CD4-positive, alpha-beta T cell treated with Interleukin-4 for 1 hour (primary cell): ENCODE measurements around the gene HAGH.

Experiments used
- DNase-seq, 2 donors: peaks; one replicate each; pipeline ENCODE4 v3.0.0-alpha.2; 2020 to 2022

Gene HAGH

DNA sequence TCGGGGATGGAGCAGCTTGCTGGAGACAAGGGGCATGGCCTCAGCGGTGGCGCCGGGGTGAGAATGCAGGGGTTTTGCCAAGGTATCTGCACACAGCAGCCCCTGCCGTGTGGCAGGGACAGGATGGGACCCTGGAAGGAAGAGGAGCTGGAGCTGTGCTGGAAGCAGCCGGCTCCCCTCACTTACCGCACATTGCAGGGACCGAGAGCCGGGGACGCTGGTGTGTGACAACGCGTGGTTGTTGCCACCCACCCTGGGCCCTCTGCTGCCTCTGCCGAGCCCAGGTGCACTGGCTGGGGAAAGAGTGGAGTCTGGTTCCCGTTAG lies 40.8 kb downstream of the HAGH start:
- DNase-seq: no peak

DNA sequence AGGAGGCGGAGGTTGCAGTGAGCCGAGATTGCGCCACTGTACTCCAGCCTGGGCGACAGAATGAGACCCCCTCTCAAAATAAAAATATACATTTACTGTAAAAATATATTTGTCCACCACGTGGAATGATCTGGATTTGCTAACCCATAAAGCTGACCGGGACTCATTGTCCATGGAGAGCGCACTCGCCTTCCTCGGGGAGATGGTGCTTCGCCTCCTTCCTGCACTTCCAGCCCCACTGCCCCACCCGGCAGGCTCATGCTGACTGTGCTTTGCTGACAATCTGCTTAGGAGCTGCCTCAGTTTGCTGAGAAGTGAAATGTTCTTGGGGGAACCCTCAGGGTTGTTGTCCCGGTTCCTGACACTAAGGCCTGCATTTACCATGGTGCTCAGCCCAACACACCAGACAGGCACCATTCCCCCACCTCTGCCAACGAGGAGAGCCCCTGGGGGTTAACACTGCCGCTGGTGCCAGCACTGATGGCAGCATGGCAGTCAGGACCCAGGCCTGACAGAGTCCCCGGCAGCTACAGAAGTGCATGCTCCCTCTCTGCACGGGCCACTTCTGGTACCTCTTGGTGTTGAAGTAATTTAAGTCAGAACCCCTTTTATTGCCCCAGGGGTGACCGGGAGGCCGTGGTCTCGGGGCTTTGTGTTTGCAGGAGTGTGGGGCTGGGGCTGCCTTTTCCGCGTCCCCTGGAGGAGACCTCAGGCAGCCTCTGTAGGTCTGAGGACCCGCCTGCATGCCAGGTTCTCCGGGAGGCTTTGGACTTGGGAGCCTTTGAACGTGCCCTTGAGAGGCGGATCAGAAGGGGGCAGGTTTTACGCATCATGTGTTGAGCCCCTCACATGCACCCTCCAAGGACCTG lies 41.4 kb downstream of the HAGH start:
- no peak for DNase-seq

- DNase-seq: peak; percentile 100
These were observed 44.0 kb downstream of the HAGH start, which contains the start of the genes NUBP2 and SPSB3 for GRCh38 chr16:1782408-1783264. Gene NUBP2, plus strand, starts transcription at chr16:1782960. Its CDS starts 61 bp downstream, at chr16:1783021. Gene SPSB3, minus strand, starts transcription at chr16:1782571. Its CDS starts 1,088 bp downstream, at chr16:1781483.

- DNase-seq: peak in 1 of 2 donors; percentile 23
These were observed 44.7 kb downstream of the HAGH start for GRCh38 chr16:1781758-1782407.

- no peak for DNase-seq
These were observed 45.4 kb downstream of the HAGH start for GRCh38 chr16:1781254-1781653.

- no peak for DNase-seq
These were observed 46.0 kb downstream of the HAGH start for GRCh38 chr16:1780677-1781072.

- no peak for DNase-seq
These were observed 46.6 kb downstream of the HAGH start for GRCh38 chr16:1779741-1780676.

- no peak for DNase-seq
These were observed 47.4 kb downstream of the HAGH start for GRCh38 chr16:1779234-1779701.

- no peak for DNase-seq
These were observed 48.1 kb downstream of the HAGH start for GRCh38 chr16:1778200-1779179.

GRCh38 chr16:1777375-1778199 lies 49.0 kb downstream of the HAGH start:
- no peak for DNase-seq

GRCh38 chr16:1776991-1777374 lies 49.6 kb downstream of the HAGH start:
- DNase-seq: no peak

DNA sequence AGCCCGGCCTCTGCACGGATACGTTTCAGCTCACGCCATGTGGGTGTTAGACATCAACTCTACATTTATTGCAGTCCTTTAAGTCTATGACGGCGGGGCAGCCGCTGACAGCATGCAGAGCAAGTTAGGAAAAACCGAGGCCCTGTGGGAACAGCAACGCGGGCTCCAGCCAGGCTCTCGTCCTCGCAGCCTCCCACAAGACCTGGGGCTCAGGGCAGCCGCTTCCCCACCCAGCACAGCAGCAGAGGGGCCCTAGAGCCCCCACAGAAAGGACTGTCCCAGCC lies 50.0 kb downstream of the HAGH start:
- DNase-seq: no peak

DNA sequence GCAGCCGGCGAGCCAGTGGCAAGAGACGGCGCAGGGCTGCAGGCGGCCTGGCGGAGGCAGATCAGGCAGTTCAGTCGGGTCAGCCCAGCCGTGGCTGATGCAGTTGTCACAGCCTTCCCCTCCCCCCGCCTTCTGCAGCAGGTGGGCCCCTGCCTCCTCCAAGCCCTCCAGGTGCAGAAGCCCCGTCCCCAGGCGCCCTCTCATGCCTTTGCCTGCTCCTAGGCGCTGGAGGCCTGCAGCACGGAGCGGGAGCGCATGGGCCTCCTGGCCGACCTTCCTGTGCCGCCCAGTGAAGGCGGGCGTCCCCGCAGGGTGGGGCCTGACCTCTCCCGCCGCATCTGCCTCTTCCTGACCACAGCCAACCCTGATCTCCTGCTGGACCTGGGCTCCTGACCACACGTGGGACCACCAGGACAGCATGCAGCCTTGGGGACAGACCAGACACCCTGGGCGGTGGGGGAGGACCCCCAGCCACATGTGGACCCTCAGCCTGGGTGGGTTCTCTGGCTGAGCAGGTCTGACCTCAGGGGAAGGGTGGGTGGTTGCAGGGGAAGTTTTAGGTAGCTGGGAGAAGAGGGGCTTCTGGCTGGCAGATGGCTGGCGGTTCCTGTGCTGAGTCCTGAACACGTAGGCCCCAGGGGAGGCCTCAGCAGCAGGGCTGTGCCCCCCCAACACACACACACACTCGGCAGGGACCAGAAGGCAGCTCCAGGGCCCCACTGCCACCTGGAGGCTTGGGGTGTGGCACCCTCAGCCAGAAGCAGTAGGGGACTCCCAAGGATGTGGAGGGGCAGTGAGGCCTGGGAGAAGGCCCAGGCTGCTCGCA lies 50.6 kb downstream of the HAGH start:
- no peak for DNase-seq

DNA sequence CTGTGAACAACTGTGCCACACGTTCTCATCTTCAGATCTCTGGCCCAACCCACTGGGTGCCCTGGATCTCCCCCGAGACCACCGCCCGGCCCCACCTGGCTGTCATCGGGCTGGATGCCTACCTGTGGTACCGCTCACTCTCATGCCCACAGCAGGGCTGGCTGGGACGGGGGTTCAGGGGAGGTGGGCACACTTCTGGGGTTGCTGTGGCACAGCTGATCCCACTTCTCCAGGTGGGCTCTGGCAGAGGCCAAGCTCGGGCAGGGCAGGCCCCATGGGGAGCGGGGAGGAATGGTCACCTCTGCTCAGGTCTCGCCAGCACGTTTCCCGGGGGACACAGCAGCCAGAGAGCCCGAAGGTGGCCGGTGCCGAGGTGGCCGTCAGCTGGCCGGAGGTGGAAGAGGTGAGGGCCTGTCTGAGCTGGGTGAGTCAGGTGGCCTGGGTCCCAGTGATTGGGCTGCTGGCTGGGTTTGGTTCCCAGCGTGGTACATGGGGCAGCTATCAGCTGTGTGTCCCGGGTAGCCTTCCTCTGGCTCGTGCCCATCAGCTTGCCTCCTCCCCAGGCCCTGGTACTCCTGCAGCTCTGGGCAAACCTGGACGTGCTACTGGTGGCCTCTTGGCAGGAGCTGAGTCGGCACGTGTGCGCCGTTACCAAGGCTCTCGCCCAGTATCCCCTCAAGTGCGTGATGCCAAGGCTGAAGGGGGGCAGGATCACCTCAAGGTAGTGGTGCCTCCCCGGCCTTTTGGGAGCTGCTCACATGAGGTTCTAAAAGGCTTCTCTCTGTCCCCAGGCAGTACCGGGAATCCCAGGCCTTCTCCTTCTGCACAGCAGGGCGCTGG lies 51.4 kb downstream of the HAGH start:
- DNase-seq: no peak

- DNase-seq: no peak
These were observed 52.2 kb downstream of the HAGH start for GRCh38 chr16:1774448-1774780.

- no peak for DNase-seq
These were observed 52.8 kb downstream of the HAGH start for GRCh38 chr16:1773703-1774447.

GRCh38 chr16:1772908-1773702 lies 53.5 kb downstream of the HAGH start, which contains the start of gene MRPS34:
Gene MRPS34, minus strand, starts transcription at chr16:1773134. Its CDS starts 15 bp downstream, at chr16:1773119.
- peak; percentile 79 to 84 for DNase-seq
